Naive B cell (primary cell): ENCODE data around the gene SPATA16. TPM values are rescaled to one million over a fixed set of nuclear protein-coding genes. Genes with fewer than 3 reads are reported as not detected.
"Not testable (repeated sequence)": the region's sequence is repeated elsewhere in the genome, so short reads cannot be mapped to it uniquely, and the experiment has no call there.

Experiments
- ATAC-seq, 2 donors: fragments of 150-1000 bp; cut with Tn5 transposase; 2 replicates each; pipeline ENCODE4 v1.10.0; 2021; ENCODE audit warnings: low read depth in 2 of 2, mild to moderate bottlenecking in 2 of 2, moderate library complexity in 2 of 2
- DNase-seq: peaks from one replicate; pipeline ENCODE4 v3.0.0; 2022
- H3K27ac Mint-ChIP-seq, 6 donors: one replicate each; pipeline ENCODE4 v1.8.0; 2020 to 2022; ENCODE audit warnings: mild to moderate bottlenecking in 6 of 6, mixed read lengths in 6 of 6, moderate library complexity in 5 of 6, inconsistent platforms in 2 of 6
- H3K27me3 Mint-ChIP-seq, 3 donors: one replicate each; pipeline ENCODE4 v1.8.0; 2021 to 2022; ENCODE audit warnings: mixed read lengths in 3 of 3, mild to moderate bottlenecking in 1 of 3
- H3K36me3 Mint-ChIP-seq, 2 donors: one replicate each; pipeline ENCODE4 v1.8.0; 2020 to 2022; ENCODE audit warnings: mixed read lengths in 2 of 2, inconsistent platforms in 1 of 2, mild to moderate bottlenecking in 1 of 2
- H3K4me1 Mint-ChIP-seq, 3 donors: one replicate each; pipeline ENCODE4 v1.8.0; 2020 to 2022; ENCODE audit warnings: mixed read lengths in 3 of 3, inconsistent platforms in 1 of 3, mild to moderate bottlenecking in 1 of 3, moderate library complexity in 1 of 3
- H3K4me3 Mint-ChIP-seq, 8 donors: one replicate each; pipeline ENCODE4 v1.8.0; 2020 to 2022; ENCODE audit warnings: mild to moderate bottlenecking in 8 of 8, mixed read lengths in 8 of 8, moderate library complexity in 8 of 8, inconsistent platforms in 2 of 8
- H3K9me3 Mint-ChIP-seq, 7 donors: one replicate each; pipeline ENCODE4 v1.8.0; 2020 to 2022; ENCODE audit warnings: mixed read lengths in 7 of 7, mild to moderate bottlenecking in 5 of 7, inconsistent platforms in 2 of 7, moderate library complexity in 1 of 7
- polyA plus RNA-seq, 6 donors: library from polyadenylated mRNA; unstranded; fragments of 300-500 nt; fragmentation: Illumina TruSeq; gene quantifications; one replicate each; pipeline ENCODE4 v1.2.3, GENCODE V29; 2021; ENCODE audit warnings: low read depth in 6 of 6

The SPATA16 gene
- polyA plus RNA-seq, 6 donors from 2014 or later = not detected

GRCh38 chr3:172866726-172867350 is 274.2 kb downstream of the SPATA16 start:
- not testable (repeated sequence) for H3K27ac Mint-ChIP-seq, H3K36me3 Mint-ChIP-seq, H3K4me3 Mint-ChIP-seq, H3K9me3 Mint-ChIP-seq, DNase-seq, H3K4me1 Mint-ChIP-seq, ATAC-seq, H3K27me3 Mint-ChIP-seq

- H3K27me3 Mint-ChIP-seq = no peaks in the 10 kb centered on the region
- H3K4me1 Mint-ChIP-seq = no peaks in the 10 kb centered on the region
- DNase-seq (no peak), ATAC-seq (no peak)
- H3K9me3 Mint-ChIP-seq = peaks cover 0 to 2% (median 0%) of the 10 kb centered on the region in 7 donors
- H3K4me3 Mint-ChIP-seq = no peak overlapping the region
- no peaks in the 10 kb centered on the region for H3K36me3 Mint-ChIP-seq
- H3K27ac Mint-ChIP-seq = no peak overlapping the region
Observed at GRCh38 chr3:172859041-172859440, 282.0 kb downstream of the SPATA16 start.

GRCh38 chr3:172856795-172857742 is 284.0 kb downstream of the SPATA16 start:
- Mint-ChIP-seq H3K4me3 (no peak overlapping the region), H3K4me1 (no peaks in the 10 kb centered on the region), H3K36me3 (no peaks in the 10 kb centered on the region), H3K27ac (no peak overlapping the region), H3K27me3 (no peaks in the 10 kb centered on the region), H3K9me3 (peaks cover 0 to 2% (median 0%) of the 10 kb centered on the region in 7 donors)
- ATAC-seq (no peak), DNase-seq (no peak)

GRCh38 chr3:172855037-172855436 is 286.0 kb downstream of the SPATA16 start:
- peak overlapping the region in 1 of 8 donors; percentile 20 for H3K4me3 Mint-ChIP-seq
- ATAC-seq (no peak), DNase-seq (no peak)
- no peaks in the 10 kb centered on the region for H3K4me1 Mint-ChIP-seq
- no peaks in the 10 kb centered on the region for H3K9me3 Mint-ChIP-seq
- no peaks in the 10 kb centered on the region for H3K36me3 Mint-ChIP-seq
- peaks cover 0 to 7% (median 4%) of the 10 kb centered on the region in 3 donors for H3K27me3 Mint-ChIP-seq
- H3K27ac Mint-ChIP-seq = no peak overlapping the region

- no peak for DNase-seq
- no peaks in the 10 kb centered on the region for H3K4me1 Mint-ChIP-seq
- no peak overlapping the region for H3K4me3 Mint-ChIP-seq
- ATAC-seq = no peak
- H3K36me3 Mint-ChIP-seq = no peaks in the 10 kb centered on the region
- H3K27ac Mint-ChIP-seq = no peak overlapping the region
- H3K27me3 Mint-ChIP-seq = peaks cover 0 to 7% (median 4%) of the 10 kb centered on the region in 3 donors
- no peaks in the 10 kb centered on the region for H3K9me3 Mint-ChIP-seq
Observed at GRCh38 chr3:172853921-172854666, 286.9 kb downstream of the SPATA16 start.

- DNase-seq (no peak), ATAC-seq (no peak)
- Mint-ChIP-seq H3K36me3 (no peaks in the 10 kb centered on the region), H3K4me1 (no peaks in the 10 kb centered on the region), H3K4me3 (no peak overlapping the region), H3K9me3 (no peaks in the 10 kb centered on the region), H3K27me3 (peaks cover 0 to 7% (median 4%) of the 10 kb centered on the region in 3 donors), H3K27ac (no peak overlapping the region)
Observed at GRCh38 chr3:172853005-172853404, 288.0 kb downstream of the SPATA16 start.

GRCh38 chr3:172848910-172849309 is 292.1 kb downstream of the SPATA16 start:
- Mint-ChIP-seq H3K4me1 (peaks cover 0 to 5% (median 0%) of the 10 kb centered on the region in 3 donors), H3K27ac (no peak overlapping the region), H3K4me3 (no peak overlapping the region), H3K27me3 (peaks cover 4 to 7% (median 4%) of the 10 kb centered on the region in 3 donors), H3K9me3 (peaks cover 0 to 4% (median 0%) of the 10 kb centered on the region in 7 donors), H3K36me3 (no peaks in the 10 kb centered on the region)
- ATAC-seq = no peak
- no peak for DNase-seq

GRCh38 chr3:172847292-172847691 is 293.7 kb downstream of the SPATA16 start:
- no peak for DNase-seq
- no peaks in the 10 kb centered on the region for H3K36me3 Mint-ChIP-seq
- H3K27me3 Mint-ChIP-seq = peaks cover 4 to 8% (median 7%) of the 10 kb centered on the region in 3 donors
- ATAC-seq = no peak
- peaks cover 0 to 4% (median 0%) of the 10 kb centered on the region in 7 donors for H3K9me3 Mint-ChIP-seq
- H3K27ac Mint-ChIP-seq = no peak overlapping the region
- H3K4me3 Mint-ChIP-seq = no peak overlapping the region
- H3K4me1 Mint-ChIP-seq = peaks cover 0 to 5% (median 0%) of the 10 kb centered on the region in 3 donors

GRCh38 chr3:172846706-172847105 is 294.3 kb downstream of the SPATA16 start:
- H3K4me1 Mint-ChIP-seq = peaks cover 0 to 5% (median 0%) of the 10 kb centered on the region in 3 donors
- ATAC-seq (no peak), DNase-seq (no peak)
- H3K27ac Mint-ChIP-seq = no peak overlapping the region
- no peaks in the 10 kb centered on the region for H3K36me3 Mint-ChIP-seq
- no peak overlapping the region for H3K4me3 Mint-ChIP-seq
- H3K9me3 Mint-ChIP-seq = peaks cover 0 to 4% (median 0%) of the 10 kb centered on the region in 7 donors
- H3K27me3 Mint-ChIP-seq = peaks cover 4 to 8% (median 7%) of the 10 kb centered on the region in 3 donors

GRCh38 chr3:172846103-172846561 is 294.9 kb downstream of the SPATA16 start:
- Mint-ChIP-seq H3K9me3 (peaks cover 0 to 4% (median 0%) of the 10 kb centered on the region in 7 donors), H3K4me3 (no peak overlapping the region), H3K36me3 (no peaks in the 10 kb centered on the region), H3K4me1 (peaks cover 0 to 5% (median 0%) of the 10 kb centered on the region in 3 donors), H3K27ac (peak overlapping the region in 1 of 6 donors; percentile 83), H3K27me3 (peaks cover 4 to 11% (median 8%) of the 10 kb centered on the region in 3 donors)
- DNase-seq (no peak), ATAC-seq (no peak)

GRCh38 chr3:172844428-172844827 is 296.6 kb downstream of the SPATA16 start:
- ATAC-seq (no peak), DNase-seq (no peak)
- H3K36me3 Mint-ChIP-seq = no peaks in the 10 kb centered on the region
- no peak overlapping the region for H3K27ac Mint-ChIP-seq
- H3K27me3 Mint-ChIP-seq = peaks cover 0 to 8% (median 8%) of the 10 kb centered on the region in 3 donors
- H3K4me1 Mint-ChIP-seq = peaks cover 0 to 5% (median 0%) of the 10 kb centered on the region in 3 donors
- H3K4me3 Mint-ChIP-seq = no peak overlapping the region
- H3K9me3 Mint-ChIP-seq = peaks cover 0 to 4% (median 0%) of the 10 kb centered on the region in 7 donors

- Mint-ChIP-seq H3K4me3 (no peak overlapping the region), H3K4me1 (peaks cover 0 to under 1% (median 0%) of the 10 kb centered on the region in 3 donors), H3K9me3 (no peaks in the 10 kb centered on the region), H3K36me3 (no peaks in the 10 kb centered on the region), H3K27ac (no peak overlapping the region), H3K27me3 (peaks cover 6 to 18% (median 8%) of the 10 kb centered on the region in 3 donors)
- DNase-seq (no peak), ATAC-seq (no peak)
Observed at GRCh38 chr3:172840913-172841312, 300.1 kb downstream of the SPATA16 start.

GRCh38 chr3:172840463-172840862 is 300.6 kb downstream of the SPATA16 start:
- DNase-seq = no peak
- H3K4me3 Mint-ChIP-seq = no peak overlapping the region
- H3K4me1 Mint-ChIP-seq = no peaks in the 10 kb centered on the region
- H3K36me3 Mint-ChIP-seq = no peaks in the 10 kb centered on the region
- H3K9me3 Mint-ChIP-seq = no peaks in the 10 kb centered on the region
- ATAC-seq = no peak
- H3K27me3 Mint-ChIP-seq = peaks cover 6 to 18% (median 8%) of the 10 kb centered on the region in 3 donors
- H3K27ac Mint-ChIP-seq = no peak overlapping the region
